Natural killer cell treated with Interleukin-12 subunit alpha and Interleukin-12 subunit beta and Interleukin-15 and Interleukin-18, amount 100 ng/mL, for 72 hours (primary cell): Measurements from ENCODE around the gene PCCA. TPM values are rescaled to one million over a fixed set of nuclear protein-coding genes. Genes with fewer than 3 reads are reported as not detected.
"Not testable (repeated sequence)": the region's sequence is repeated elsewhere in the genome, so short reads cannot be mapped to it uniquely, and the experiment has no call there.

Experiments
- ATAC-seq, 2 donors: fragments of 150-1000 bp; cut with Tn5 transposase in 1 of 2; sonication (Bioruptor Pico), chemical (Tn5 transposase) in 1 of 2; 2 replicates each; pipeline ENCODE4 v1.10.0; 2021
- DNase-seq: peaks from one replicate; pipeline ENCODE4 v3.0.0; 2022; ENCODE audit warnings: low spot score
- H3K27ac Mint-ChIP-seq, 2 donors: 1 replicate in 1 of 2; 2 replicates in 1 of 2; pipeline ENCODE4 v1.8.0; 2022; ENCODE audit warnings: mixed read lengths in 2 of 2, mild to moderate bottlenecking in 1 of 2, moderate library complexity in 1 of 2
- H3K27me3 Mint-ChIP-seq, 2 donors: 1 replicate in 1 of 2; 2 replicates in 1 of 2; pipeline ENCODE4 v1.8.0; 2022; ENCODE audit warnings: mixed read lengths in 2 of 2
- H3K36me3 Mint-ChIP-seq: one replicate; pipeline ENCODE4 v1.8.0; 2022; ENCODE audit warnings: mixed read lengths
- H3K4me1 Mint-ChIP-seq, 2 donors: 1 replicate in 1 of 2; 2 replicates in 1 of 2; pipeline ENCODE4 v1.8.0; 2022; ENCODE audit warnings: low read depth in 2 of 2, mixed read lengths in 2 of 2, mild to moderate bottlenecking in 1 of 2
- H3K4me3 Mint-ChIP-seq: one replicate; pipeline ENCODE4 v1.8.0; 2022; ENCODE audit warnings: mixed read lengths
- H3K9me3 Mint-ChIP-seq: 2 replicates; pipeline ENCODE4 v1.8.0; 2022; ENCODE audit warnings: mixed read lengths
- total RNA-seq, 2 donors: library from RNA; stranded (reverse); gene quantifications; one replicate each; pipeline ENCODE4 v1.2.3, GENCODE V29; 2022

Gene PCCA
- total RNA-seq, 2 donors from 2014 or later, result 9.1 to 27.1 TPM

GRCh38 chr13:100304229-100304628, 215.3 kb downstream of the PCCA start:
- no peak overlapping the region for H3K4me3 Mint-ChIP-seq

GRCh38 chr13:100305398-100305797, 216.5 kb downstream of the PCCA start:
- no peak overlapping the region for H3K4me3 Mint-ChIP-seq
- DNase-seq (no peak), ATAC-seq (no peak)

More at GRCh38 chr13:100304229-100304628, 215.3 kb downstream of the PCCA start:
- H3K27ac Mint-ChIP-seq, result no peak overlapping the region
- H3K4me1 Mint-ChIP-seq, result peaks cover 0 to 4% of the 10 kb centered on the region in 2 donors
- no peaks in the 10 kb centered on the region for H3K9me3 Mint-ChIP-seq
- DNase-seq (no peak), ATAC-seq (no peak)
- no peaks in the 10 kb centered on the region for H3K36me3 Mint-ChIP-seq
- no peaks in the 10 kb centered on the region for H3K27me3 Mint-ChIP-seq

GRCh38 chr13:100306030-100306429, 217.1 kb downstream of the PCCA start:
- Mint-ChIP-seq H3K27me3 (no peaks in the 10 kb centered on the region), H3K4me1 (peaks cover 0 to 4% of the 10 kb centered on the region in 2 donors), H3K9me3 (no peaks in the 10 kb centered on the region), H3K4me3 (no peak overlapping the region), H3K27ac (no peak overlapping the region), H3K36me3 (no peaks in the 10 kb centered on the region)
- DNase-seq, result no peak
- ATAC-seq, result no peak

More at GRCh38 chr13:100305398-100305797, 216.5 kb downstream of the PCCA start:
- no peaks in the 10 kb centered on the region for H3K36me3 Mint-ChIP-seq
- no peaks in the 10 kb centered on the region for H3K9me3 Mint-ChIP-seq
- H3K27me3 Mint-ChIP-seq, result no peaks in the 10 kb centered on the region
- H3K27ac Mint-ChIP-seq, result no peak overlapping the region
- H3K4me1 Mint-ChIP-seq, result peaks cover 0 to 4% of the 10 kb centered on the region in 2 donors

GRCh38 chr13:100306434-100306999, 217.6 kb downstream of the PCCA start:
- Mint-ChIP-seq H3K9me3 (no peaks in the 10 kb centered on the region), H3K4me3 (no peak overlapping the region), H3K27me3 (no peaks in the 10 kb centered on the region), H3K27ac (no peak overlapping the region), H3K4me1 (peaks cover 0 to 4% of the 10 kb centered on the region in 2 donors), H3K36me3 (no peaks in the 10 kb centered on the region)
- DNase-seq, result no peak
- no peak for ATAC-seq

- DNase-seq (no peak), ATAC-seq (no peak)
- Mint-ChIP-seq H3K27me3 (no peaks in the 10 kb centered on the region), H3K4me1 (peaks cover 0 to 4% of the 10 kb centered on the region in 2 donors), H3K36me3 (peaks cover 18% of the 10 kb centered on the region), H3K9me3 (peaks cover 3% of the 10 kb centered on the region), H3K4me3 (no peak overlapping the region), H3K27ac (no peak overlapping the region)
Measured at GRCh38 chr13:100314132-100314910, 225.4 kb downstream of the PCCA start.

- H3K4me3 Mint-ChIP-seq, result no peak overlapping the region
- no peak for ATAC-seq
- DNase-seq, result no peak
- H3K27ac Mint-ChIP-seq, result peak overlapping the region in 1 of 2 donors; percentile 17
- H3K4me1 Mint-ChIP-seq, result peaks cover 0 to 4% of the 10 kb centered on the region in 2 donors
- H3K36me3 Mint-ChIP-seq, result peaks cover 25% of the 10 kb centered on the region
- no peaks in the 10 kb centered on the region for H3K27me3 Mint-ChIP-seq
- peaks cover 3% of the 10 kb centered on the region for H3K9me3 Mint-ChIP-seq
Measured at GRCh38 chr13:100315522-100315921, 226.6 kb downstream of the PCCA start.

- H3K36me3 Mint-ChIP-seq, result peaks cover 27% of the 10 kb centered on the region
- not testable (repeated sequence) for H3K27ac Mint-ChIP-seq, H3K4me1 Mint-ChIP-seq, H3K4me3 Mint-ChIP-seq, ATAC-seq, H3K9me3 Mint-ChIP-seq, DNase-seq, H3K27me3 Mint-ChIP-seq
Measured at GRCh38 chr13:100318473-100318872, 229.6 kb downstream of the PCCA start.

GRCh38 chr13:100323937-100324336, 235.0 kb downstream of the PCCA start:
- no peak overlapping the region for H3K27ac Mint-ChIP-seq
- no peaks in the 10 kb centered on the region for H3K4me1 Mint-ChIP-seq
- H3K9me3 Mint-ChIP-seq, result no peaks in the 10 kb centered on the region
- H3K36me3 Mint-ChIP-seq, result peaks cover 19% of the 10 kb centered on the region
- ATAC-seq (no peak), DNase-seq (no peak)
- H3K27me3 Mint-ChIP-seq, result no peaks in the 10 kb centered on the region
- H3K4me3 Mint-ChIP-seq, result no peak overlapping the region

- H3K27ac Mint-ChIP-seq, result no peak overlapping the region
- ATAC-seq (no peak), DNase-seq (no peak)
- no peaks in the 10 kb centered on the region for H3K4me1 Mint-ChIP-seq
- H3K36me3 Mint-ChIP-seq, result peaks cover 18% of the 10 kb centered on the region
- H3K9me3 Mint-ChIP-seq, result no peaks in the 10 kb centered on the region
- no peak overlapping the region for H3K4me3 Mint-ChIP-seq
- H3K27me3 Mint-ChIP-seq, result no peaks in the 10 kb centered on the region
Measured at GRCh38 chr13:100330662-100331061, 241.8 kb downstream of the PCCA start.

- H3K4me3 Mint-ChIP-seq, result no peak overlapping the region
- H3K9me3 Mint-ChIP-seq, result no peaks in the 10 kb centered on the region
- H3K27me3 Mint-ChIP-seq, result no peaks in the 10 kb centered on the region
- H3K36me3 Mint-ChIP-seq, result peaks cover 18% of the 10 kb centered on the region
- no peaks in the 10 kb centered on the region for H3K4me1 Mint-ChIP-seq
- ATAC-seq, result no peak
- H3K27ac Mint-ChIP-seq, result no peak overlapping the region
- DNase-seq, result no peak
Measured at GRCh38 chr13:100333141-100333540, 244.2 kb downstream of the PCCA start.

GRCh38 chr13:100334214-100334613, 245.3 kb downstream of the PCCA start:
- Mint-ChIP-seq H3K27ac (no peak overlapping the region), H3K36me3 (peaks cover 13% of the 10 kb centered on the region), H3K9me3 (no peaks in the 10 kb centered on the region), H3K4me3 (no peak overlapping the region), H3K4me1 (no peaks in the 10 kb centered on the region), H3K27me3 (no peaks in the 10 kb centered on the region)
- ATAC-seq (no peak), DNase-seq (no peak)

- peaks cover 13% of the 10 kb centered on the region for H3K36me3 Mint-ChIP-seq
- H3K4me3 Mint-ChIP-seq, result no peak overlapping the region
- H3K27me3 Mint-ChIP-seq, result no peaks in the 10 kb centered on the region
- H3K4me1 Mint-ChIP-seq, result peaks cover 10 to 20% of the 10 kb centered on the region in 2 donors
- no peaks in the 10 kb centered on the region for H3K9me3 Mint-ChIP-seq
- ATAC-seq (no peak), DNase-seq (no peak)
- H3K27ac Mint-ChIP-seq, result no peak overlapping the region
Measured at GRCh38 chr13:100336795-100337516, 248.1 kb downstream of the PCCA start.

- Mint-ChIP-seq H3K27ac (no peak overlapping the region), H3K4me1 (peaks cover 10 to 20% of the 10 kb centered on the region in 2 donors), H3K4me3 (no peak overlapping the region), H3K27me3 (no peaks in the 10 kb centered on the region), H3K36me3 (peaks cover 13% of the 10 kb centered on the region), H3K9me3 (no peaks in the 10 kb centered on the region)
- no peak for DNase-seq
- ATAC-seq, result no peak
Measured at GRCh38 chr13:100338275-100338674, 249.4 kb downstream of the PCCA start.

- peaks cover 10 to 20% of the 10 kb centered on the region in 2 donors for H3K4me1 Mint-ChIP-seq
- no peaks in the 10 kb centered on the region for H3K27me3 Mint-ChIP-seq
- no peak for DNase-seq
- no peak overlapping the region for H3K27ac Mint-ChIP-seq
- no peak for ATAC-seq
- H3K4me3 Mint-ChIP-seq, result no peak overlapping the region
- peaks cover 4% of the 10 kb centered on the region for H3K36me3 Mint-ChIP-seq
- H3K9me3 Mint-ChIP-seq, result no peaks in the 10 kb centered on the region
Measured at GRCh38 chr13:100339411-100339940, 250.6 kb downstream of the PCCA start.
